ENCODE data around the gene HOXB4. TPM values are rescaled to one million over a fixed set of nuclear protein-coding genes. Genes with fewer than 3 reads are reported as not detected.

Gene HOXB4
- total RNA-seq, 4 donors from 2014 or later, result 3.5 to 8.3 (median 5.0) TPM

GRCh38 chr17:48621410-48622392, 43.6 kb upstream of the HOXB4 start:
- no peak overlapping the region for H3K27ac ChIP-seq (replicated peaks in 1 of 4)
- TF ChIP-seq, protein P1, sequence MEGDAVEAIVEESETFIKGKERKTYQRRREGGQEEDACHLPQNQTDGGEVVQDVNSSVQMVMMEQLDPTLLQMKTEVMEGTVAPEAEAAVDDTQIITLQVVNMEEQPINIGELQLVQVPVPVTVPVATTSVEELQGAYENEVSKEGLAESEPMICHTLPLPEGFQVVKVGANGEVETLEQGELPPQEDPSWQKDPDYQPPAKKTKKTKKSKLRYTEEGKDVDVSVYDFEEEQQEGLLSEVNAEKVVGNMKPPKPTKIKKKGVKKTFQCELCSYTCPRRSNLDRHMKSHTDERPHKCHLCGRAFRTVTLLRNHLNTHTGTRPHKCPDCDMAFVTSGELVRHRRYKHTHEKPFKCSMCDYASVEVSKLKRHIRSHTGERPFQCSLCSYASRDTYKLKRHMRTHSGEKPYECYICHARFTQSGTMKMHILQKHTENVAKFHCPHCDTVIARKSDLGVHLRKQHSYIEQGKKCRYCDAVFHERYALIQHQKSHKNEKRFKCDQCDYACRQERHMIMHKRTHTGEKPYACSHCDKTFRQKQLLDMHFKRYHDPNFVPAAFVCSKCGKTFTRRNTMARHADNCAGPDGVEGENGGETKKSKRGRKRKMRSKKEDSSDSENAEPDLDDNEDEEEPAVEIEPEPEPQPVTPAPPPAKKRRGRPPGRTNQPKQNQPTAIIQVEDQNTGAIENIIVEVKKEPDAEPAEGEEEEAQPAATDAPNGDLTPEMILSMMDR (IDR thresholded peaks at IDR 0.05), result no peak
- TF ChIP-seq POLR2AphosphoS5 (IDR thresholded peaks at IDR 0.05) (no peak), EP300 (IDR thresholded peaks at IDR 0.05) (no peak), POLR2A (IDR thresholded peaks at IDR 0.05; ENCODE audit: low read depth) (no peak)
- H3K4me3 ChIP-seq, result no peak overlapping the region
- peaks cover 25 to 46% (median 38%) of the 10 kb centered on the region in 4 donors for H3K4me1 ChIP-seq
- peaks cover 3 to 100% (median 97%) of the 10 kb centered on the region in 4 donors for H3K27me3 ChIP-seq
- intact Hi-C loops (cut with DNase I), result no loop called here
- no peaks in the 10 kb centered on the region for H3K36me3 ChIP-seq
- no peaks in the 10 kb centered on the region for H3K9me3 ChIP-seq
- no peak for DNase-seq (ENCODE audit: extremely low spot score)
- WGBS, result 29% methylated on average over 14 of the region's 41 CpGs

DNA sequence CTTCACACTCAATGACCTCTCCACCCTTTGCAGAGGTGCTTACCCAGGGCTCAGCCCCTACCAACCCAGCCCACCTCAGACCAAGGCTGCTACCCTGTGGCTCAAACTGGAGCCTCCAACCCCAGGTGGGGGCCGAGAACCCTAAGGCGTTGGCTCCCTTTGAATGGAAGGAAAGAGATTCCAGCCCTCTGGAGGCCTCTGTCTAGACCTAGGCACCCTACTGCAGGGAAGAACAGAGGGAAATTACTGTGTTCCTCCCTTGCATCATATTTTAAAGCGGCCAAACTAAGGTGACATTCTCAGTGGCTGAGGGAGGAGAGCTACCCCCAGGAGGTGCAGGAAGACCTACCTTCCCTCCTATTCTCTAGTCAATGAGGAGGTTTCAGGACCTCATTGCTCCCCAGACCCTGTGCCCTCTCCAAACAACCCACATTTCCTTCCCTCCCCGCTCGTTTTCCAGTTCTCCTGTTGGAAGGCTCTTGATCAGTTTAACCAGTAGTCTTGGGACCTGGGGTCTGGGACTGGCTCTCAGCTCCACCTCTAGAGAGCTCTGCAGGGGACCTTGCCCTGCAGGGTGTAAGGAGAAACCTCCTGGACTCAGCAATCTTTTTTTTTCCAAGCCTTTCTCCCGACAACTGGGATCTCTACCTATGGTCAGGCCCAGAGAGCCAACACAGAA, 42.5 kb upstream of the HOXB4 start:
- Histone ChIP-seq H3K9me3 (no peaks in the 10 kb centered on the region), H3K36me3 (no peaks in the 10 kb centered on the region), H3K27ac (replicated peaks in 1 of 4) (no peak overlapping the region), H3K27me3 (peaks cover 11 to 100% (median 97%) of the 10 kb centered on the region in 4 donors), H3K4me1 (peaks cover 14 to 35% (median 27%) of the 10 kb centered on the region in 4 donors), H3K4me3 (no peak overlapping the region)
- intact Hi-C loops (cut with DNase I), result no loop called here
- WGBS, result 42% methylated on average over 6 of the region's 6 CpGs
- no peak for DNase-seq (ENCODE audit: extremely low spot score)
- no peak for TF ChIP-seq POLR2AphosphoS5 (IDR thresholded peaks at IDR 0.05)
- no peak for TF ChIP-seq EP300 (IDR thresholded peaks at IDR 0.05)
- TF ChIP-seq, protein P1 (IDR thresholded peaks at IDR 0.05), result no peak
- TF ChIP-seq POLR2A (IDR thresholded peaks at IDR 0.05; ENCODE audit: low read depth), result no peak

DNA sequence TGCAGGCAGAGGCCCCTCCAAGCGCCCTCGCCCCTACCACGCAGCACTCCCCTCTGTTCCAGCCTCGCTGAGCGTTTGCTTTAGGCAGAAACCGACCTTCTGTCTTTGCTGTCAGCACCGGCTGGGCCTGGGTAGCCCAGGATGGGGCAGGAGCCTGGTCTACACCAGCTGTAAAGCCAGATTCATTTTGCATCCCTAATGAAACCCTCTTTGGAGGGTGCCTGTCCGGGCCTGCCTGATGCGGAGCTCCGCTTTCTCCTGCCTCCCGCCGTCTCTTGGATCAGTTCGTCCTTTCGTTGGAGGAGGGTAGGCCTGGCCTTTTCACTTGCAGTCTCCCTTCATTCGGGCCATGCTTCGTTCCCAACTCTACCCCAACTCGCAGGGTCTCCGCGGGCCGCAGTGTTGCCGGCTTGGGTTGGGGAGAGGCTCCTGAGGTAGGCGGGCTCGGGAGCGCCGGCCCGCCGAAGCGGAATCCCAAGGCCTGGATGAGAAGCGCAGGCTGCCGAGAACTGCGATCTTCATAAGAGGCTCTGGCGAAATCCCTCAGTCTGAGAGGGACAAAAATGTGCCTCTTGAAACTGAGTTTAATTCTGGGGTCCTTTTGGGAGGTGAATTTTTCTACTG, 41.8 kb upstream of the HOXB4 start:
- Histone ChIP-seq H3K4me1 (peaks cover 8 to 29% (median 20%) of the 10 kb centered on the region in 4 donors), H3K4me3 (no peak overlapping the region), H3K9me3 (no peaks in the 10 kb centered on the region), H3K27me3 (peaks cover 11 to 100% (median 97%) of the 10 kb centered on the region in 4 donors), H3K36me3 (no peaks in the 10 kb centered on the region), H3K27ac (replicated peaks in 1 of 4) (no peak overlapping the region)
- TF ChIP-seq POLR2AphosphoS5 (IDR thresholded peaks at IDR 0.05), result no peak
- TF ChIP-seq POLR2A (IDR thresholded peaks at IDR 0.05; ENCODE audit: low read depth), result no peak
- TF ChIP-seq, protein P1 (IDR thresholded peaks at IDR 0.05), result no peak
- no peak for TF ChIP-seq EP300 (IDR thresholded peaks at IDR 0.05)
- 38% methylated on average over 30 of the region's 32 CpGs for WGBS
- no peak for DNase-seq (ENCODE audit: extremely low spot score)
- intact Hi-C loops (cut with DNase I), result loop anchor here (5.0 kb wide), 1 partner anchor 283 kb away; no protein-coding TSS in a partner anchor

GRCh38 chr17:48618256-48618896, 40.2 kb upstream of the HOXB4 start:
- H3K4me3 ChIP-seq, result no peak overlapping the region
- 6% methylated on average over 21 of the region's 25 CpGs for WGBS

More at GRCh38 chr17:48618256-48618896, 40.2 kb upstream of the HOXB4 start:
- DNase-seq (ENCODE audit: extremely low spot score), result peak; percentile 96
- Histone ChIP-seq H3K36me3 (no peaks in the 10 kb centered on the region), H3K27ac (replicated peaks in 1 of 4) (no peak overlapping the region), H3K9me3 (no peaks in the 10 kb centered on the region), H3K4me1 (peaks cover 14 to 39% (median 31%) of the 10 kb centered on the region in 4 donors), H3K27me3 (peaks cover 19 to 100% (median 98%) of the 10 kb centered on the region in 4 donors)
- intact Hi-C loops (cut with DNase I), result loop anchor here (5.0 kb wide), 1 partner anchor 281 kb away; no protein-coding TSS in a partner anchor
- TF ChIP-seq, protein P1 (IDR thresholded peaks at IDR 0.05), result peak in 2 of 3 experiments; percentile 92 to 97
- TF ChIP-seq POLR2AphosphoS5 (IDR thresholded peaks at IDR 0.05), result peak in 1 of 2 donors; percentile 74
- no peak for TF ChIP-seq EP300 (IDR thresholded peaks at IDR 0.05)
- TF ChIP-seq POLR2A (IDR thresholded peaks at IDR 0.05; ENCODE audit: low read depth), result no peak

Data from esophagus muscularis mucosa (tissue), 4 donors.